ENCODE results near the gene PRKN. TPM values are rescaled to one million over a fixed set of nuclear protein-coding genes. Genes with fewer than 3 reads are reported as not detected.
"Not testable (repeated sequence)": the region's sequence is repeated elsewhere in the genome, so short reads cannot be mapped to it uniquely, and the experiment has no call there.

Gene PRKN
- total and polyA plus RNA-seq, 2 experiments from 2014 or later = 11.7 to 28.1 TPM

- H3K27me3 ChIP-seq = no peaks in the 10 kb centered on the region
- no peaks in the 10 kb centered on the region for H3K4me1 ChIP-seq (ENCODE audit: low read depth)
- no peak for DNase-seq (ENCODE audit: low read depth in 1 of 2, low spot score in 1 of 2)
- no peaks in the 10 kb centered on the region for H3K9me3 ChIP-seq (ENCODE audit: low read depth)
- no peaks in the 10 kb centered on the region for H3K36me3 ChIP-seq
- no peak overlapping the region for H3K4me3 ChIP-seq
- TF ChIP-seq CTCF (IDR thresholded peaks at IDR 0.05; ENCODE audit: low read depth, low read length) = no peak
- H3K27ac ChIP-seq = no peak overlapping the region
Measured at GRCh38 chr6:161341638-161342037, 1385.9 kb downstream of the PRKN start.

DNA sequence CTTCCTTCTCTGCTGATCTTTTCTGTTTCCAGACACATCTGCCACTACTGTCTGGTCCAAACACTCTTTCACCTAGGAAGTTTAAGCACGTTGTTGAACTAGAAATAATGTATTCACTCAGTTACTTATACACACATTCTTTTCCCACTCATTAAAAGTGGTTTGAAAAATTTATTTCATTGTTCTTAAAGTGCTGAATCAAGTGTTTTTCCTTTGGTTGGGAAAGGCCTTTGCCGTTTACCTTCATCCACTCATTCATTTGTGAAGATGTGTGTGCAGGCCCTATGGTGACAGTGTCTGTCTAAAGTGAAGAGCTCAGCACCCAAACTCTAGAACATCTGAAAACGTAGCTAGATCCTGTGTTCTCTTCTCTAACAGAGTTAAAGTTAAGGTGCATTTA is 1389.6 kb downstream of the PRKN start:
- Histone ChIP-seq H3K4me1 (ENCODE audit: low read depth) (no peaks in the 10 kb centered on the region), H3K27ac (no peak overlapping the region), H3K27me3 (no peaks in the 10 kb centered on the region), H3K36me3 (no peaks in the 10 kb centered on the region), H3K9me3 (ENCODE audit: low read depth) (no peaks in the 10 kb centered on the region), H3K4me3 (no peak overlapping the region)
- DNase-seq (ENCODE audit: low read depth in 1 of 2, low spot score in 1 of 2) = no peak
- no peak for TF ChIP-seq CTCF (IDR thresholded peaks at IDR 0.05; ENCODE audit: low read depth, low read length)

DNA sequence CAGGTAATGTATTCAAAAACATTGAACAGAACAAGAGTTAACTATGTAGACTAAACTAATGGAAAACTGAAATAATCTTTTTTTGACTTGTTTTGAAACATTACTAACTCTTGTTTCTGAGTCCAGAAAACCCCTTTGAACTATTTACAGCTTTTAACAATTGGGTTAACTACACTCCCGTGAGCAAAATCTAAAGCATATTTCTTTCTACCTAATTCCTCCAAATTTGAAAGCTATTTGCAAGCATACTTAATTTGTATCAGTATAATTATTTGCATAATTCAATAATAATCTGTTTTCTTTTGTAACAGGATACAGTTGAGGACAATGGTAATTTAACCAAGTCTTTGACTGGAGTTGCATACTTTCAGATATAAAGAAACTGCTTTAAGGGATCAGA is 1391.1 kb downstream of the PRKN start:
- H3K27ac ChIP-seq = no peak overlapping the region
- no peaks in the 10 kb centered on the region for H3K9me3 ChIP-seq (ENCODE audit: low read depth)
- no peak overlapping the region for H3K4me3 ChIP-seq
- no peaks in the 10 kb centered on the region for H3K4me1 ChIP-seq (ENCODE audit: low read depth)
- TF ChIP-seq CTCF (IDR thresholded peaks at IDR 0.05; ENCODE audit: low read depth, low read length) = no peak
- H3K36me3 ChIP-seq = no peaks in the 10 kb centered on the region
- DNase-seq (ENCODE audit: low read depth in 1 of 2, low spot score in 1 of 2) = no peak
- H3K27me3 ChIP-seq = no peaks in the 10 kb centered on the region

DNA sequence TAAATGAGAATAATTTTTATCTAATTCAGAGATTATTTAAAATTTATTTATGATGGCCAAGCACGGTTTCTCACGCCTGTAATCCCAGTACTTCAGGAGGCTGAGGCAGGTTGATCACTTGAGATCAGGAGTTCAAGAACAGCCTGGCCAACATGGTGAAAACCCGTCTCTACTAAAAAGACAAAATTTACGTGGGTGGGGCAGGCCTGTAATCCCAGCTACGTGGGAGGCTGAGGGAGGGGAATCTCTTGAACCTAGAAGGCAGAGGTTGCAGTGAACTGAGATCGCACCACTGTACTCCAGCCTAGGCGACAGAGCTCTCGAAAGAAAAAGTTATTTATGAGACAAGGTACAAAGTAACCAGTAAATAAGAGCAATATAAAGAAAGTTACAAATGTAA is 1394.2 kb downstream of the PRKN start:
- DNase-seq (ENCODE audit: low read depth in 1 of 2, low spot score in 1 of 2) = no peak
- Histone ChIP-seq H3K9me3 (ENCODE audit: low read depth) (no peaks in the 10 kb centered on the region), H3K4me3 (no peak overlapping the region), H3K4me1 (ENCODE audit: low read depth) (no peaks in the 10 kb centered on the region), H3K27ac (no peak overlapping the region), H3K36me3 (no peaks in the 10 kb centered on the region), H3K27me3 (no peaks in the 10 kb centered on the region)
- no peak for TF ChIP-seq CTCF (IDR thresholded peaks at IDR 0.05; ENCODE audit: low read depth, low read length)

GRCh38 chr6:161331402-161332081 is 1396.0 kb downstream of the PRKN start:
- not testable (repeated sequence) for H3K27ac ChIP-seq; H3K4me3 ChIP-seq; H3K4me1 ChIP-seq (ENCODE audit: low read depth); H3K36me3 ChIP-seq; H3K27me3 ChIP-seq; DNase-seq (ENCODE audit: low read depth in 1 of 2, low spot score in 1 of 2); H3K9me3 ChIP-seq (ENCODE audit: low read depth)

GRCh38 chr6:161327360-161327953 is 1400.1 kb downstream of the PRKN start:
- Histone ChIP-seq H3K4me1 (ENCODE audit: low read depth) (no peaks in the 10 kb centered on the region), H3K36me3 (no peaks in the 10 kb centered on the region), H3K4me3 (no peak overlapping the region), H3K27me3 (no peaks in the 10 kb centered on the region), H3K9me3 (ENCODE audit: low read depth) (peaks cover 4% of the 10 kb centered on the region), H3K27ac (no peak overlapping the region)
- TF ChIP-seq CTCF (IDR thresholded peaks at IDR 0.05; ENCODE audit: low read depth, low read length) = no peak
- DNase-seq (ENCODE audit: low read depth in 1 of 2, low spot score in 1 of 2) = no peak
